Thoracic aorta (tissue), 2 donors: ENCODE measurements around the gene AHRR. TPM values are rescaled to one million over a fixed set of nuclear protein-coding genes. Genes with fewer than 3 reads are reported as not detected.

Experiments
- ATAC-seq: fragments of 150-250 bp; one replicate; pipeline ENCODE4 v1.8.0; 2017; ENCODE audit warnings: low read depth; ENCODE audit not compliant: insufficient number of reproducible peaks, low FRiP score
- DNase-seq: peaks from one replicate; pipeline ENCODE4 v3.0.0-alpha.2; 2020; ENCODE audit warnings: low spot score
- H3K27ac ChIP-seq, 2 donors: fragments of 200-600 bp; sonication (generic); 1 replicate in 1 of 2; 2 replicates in 1 of 2; pipeline ENCODE4 v1.5.1; 2016; ENCODE audit warnings: mild to moderate bottlenecking in 2 of 2, moderate library complexity in 2 of 2
- H3K27me3 ChIP-seq: fragments of 200-600 bp; sonication (generic); replicated peaks from 2 replicates; pipeline ENCODE4 v1.6.0; 2016; ENCODE audit warnings: mild to moderate bottlenecking; ENCODE audit not compliant: insufficient read depth
- H3K36me3 ChIP-seq: fragments of 200-600 bp; sonication (generic); one replicate; pipeline ENCODE4 v1.5.1; 2016
- H3K4me1 ChIP-seq, 2 donors: fragments of 200-600 bp; sonication (generic); 1 replicate in 1 of 2; 2 replicates in 1 of 2; pipeline versions ENCODE4 v1.5.1 to v1.6.0; 2016; ENCODE audit warnings: low read depth in 2 of 2, mild to moderate bottlenecking in 1 of 2; ENCODE audit not compliant: control insufficient read depth in 1 of 2
- H3K4me3 ChIP-seq: fragments of 200-600 bp; sonication (generic); 2 replicates; pipeline ENCODE4 v1.5.1; 2016; ENCODE audit warnings: mild to moderate bottlenecking
- H3K9me3 ChIP-seq: fragments of 200-600 bp; sonication (generic); 2 replicates; pipeline ENCODE4 v1.5.1; 2016
- CTCF ChIP-seq: fragments of 200-600 bp; sonication (generic); IDR thresholded peaks from one replicate; pipeline ENCODE4 v1.5.1; 2019; ENCODE audit warnings: antibody characterized with exemption
- total RNA-seq, 2 donors: library from RNA; depleted of rRNA; stranded (reverse); fragments of >200 nt; gene quantifications; one replicate each; pipeline versions ENCODE4 v1.1.0 to v1.2.3, GENCODE V29; 2016

AHRR gene
- total RNA-seq, 2 donors from 2014 or later: 0.85 to 3.1 TPM

GRCh38 chr5:372556-372995 lies 51.1 kb downstream of the AHRR start:
- Histone ChIP-seq H3K27ac (no peak overlapping the region), H3K4me3 (no peak overlapping the region), H3K36me3 (no peaks in the 10 kb centered on the region), H3K4me1 (peaks cover 0 to 4% of the 10 kb centered on the region in 2 donors), H3K27me3 (no peaks in the 10 kb centered on the region), H3K9me3 (no peaks in the 10 kb centered on the region)
- TF ChIP-seq CTCF: no peak
- no peak for DNase-seq
- ATAC-seq: no peak

GRCh38 chr5:372996-373709 lies 51.6 kb downstream of the AHRR start:
- Histone ChIP-seq H3K4me1 (peaks cover 0 to 4% of the 10 kb centered on the region in 2 donors), H3K9me3 (no peaks in the 10 kb centered on the region), H3K27ac (no peak overlapping the region), H3K36me3 (no peaks in the 10 kb centered on the region), H3K27me3 (no peaks in the 10 kb centered on the region), H3K4me3 (peak overlapping the region; percentile 66)
- DNase-seq: no peak
- no peak for ATAC-seq
- no peak for TF ChIP-seq CTCF

GRCh38 chr5:373710-374602 lies 52.4 kb downstream of the AHRR start:
- no peak for ATAC-seq
- no peak overlapping the region for H3K27ac ChIP-seq
- TF ChIP-seq CTCF: no peak
- H3K9me3 ChIP-seq: no peaks in the 10 kb centered on the region
- no peaks in the 10 kb centered on the region for H3K36me3 ChIP-seq
- peak overlapping the region; percentile 66 for H3K4me3 ChIP-seq
- DNase-seq: no peak
- no peaks in the 10 kb centered on the region for H3K27me3 ChIP-seq
- peaks cover 0 to 4% of the 10 kb centered on the region in 2 donors for H3K4me1 ChIP-seq

GRCh38 chr5:374631-375335 lies 53.3 kb downstream of the AHRR start:
- Histone ChIP-seq H3K9me3 (no peaks in the 10 kb centered on the region), H3K27ac (no peak overlapping the region), H3K4me3 (no peak overlapping the region), H3K4me1 (peaks cover 0 to 4% of the 10 kb centered on the region in 2 donors), H3K36me3 (no peaks in the 10 kb centered on the region), H3K27me3 (no peaks in the 10 kb centered on the region)
- no peak for TF ChIP-seq CTCF
- ATAC-seq: no peak
- no peak for DNase-seq
